Measurements from ENCODE around the gene NAA20.

NAA20 gene

DNA sequence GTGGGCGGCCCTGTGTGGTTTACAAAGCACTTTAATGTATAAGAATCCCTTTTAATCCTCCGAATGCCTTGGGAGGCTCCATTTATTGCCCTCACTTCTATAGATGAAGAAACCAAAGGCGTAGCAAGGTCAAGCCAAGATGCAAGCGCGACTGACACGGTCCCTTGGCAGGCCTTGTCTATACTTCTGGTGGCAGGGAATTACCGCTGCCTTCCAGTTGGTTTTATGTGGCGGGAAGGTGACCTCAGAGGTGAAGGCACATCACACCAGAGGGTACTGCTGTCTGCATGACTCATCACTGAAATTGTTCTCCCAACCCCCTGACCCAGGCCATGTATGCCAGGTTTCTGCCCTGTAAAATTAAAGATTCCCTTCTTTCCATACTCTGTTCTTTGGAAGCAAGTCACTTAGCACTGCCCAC, 36.1 kb upstream of the NAA20 start:
- Histone ChIP-seq H3K79me2 (ENCODE audit: insufficient read depth, low read length) (no peaks in the 10 kb centered on the region), H3K27me3 (ENCODE audit: low read length) (peaks cover 3% of the 10 kb centered on the region; the same call in 1 of the 2 replicates)

DNA sequence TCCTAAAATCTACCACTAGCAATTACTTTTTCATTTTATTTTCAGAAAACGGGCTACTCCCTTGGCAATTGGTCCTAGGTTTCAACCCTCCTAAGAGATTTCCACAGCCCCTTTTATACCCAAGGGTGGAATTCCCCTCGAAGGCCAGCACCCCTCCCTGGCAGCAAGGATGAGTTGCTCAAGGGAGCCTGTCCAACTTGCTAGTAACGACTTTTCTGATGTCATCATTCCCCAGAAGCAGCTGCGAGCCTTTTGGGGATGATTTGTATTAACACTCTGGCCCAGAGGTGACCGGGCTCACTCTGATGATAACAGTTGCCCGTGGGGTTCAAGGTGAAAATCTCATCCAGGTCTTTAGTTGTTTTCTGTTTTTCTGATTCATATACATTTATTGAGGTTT, 30.7 kb upstream of the NAA20 start:
- no peaks in the 10 kb centered on the region for H3K79me2 ChIP-seq (ENCODE audit: insufficient read depth, low read length)
- no peak overlapping the region for H3K9ac ChIP-seq (ENCODE audit: low read length)
- H3K9me2 ChIP-seq (replicated peaks; ENCODE audit: insufficient read depth, low read length) = no peaks in the 10 kb centered on the region
- no peaks in the 10 kb centered on the region for H3F3A ChIP-seq (ENCODE audit: insufficient read depth)
- no peak overlapping the region for H2AFZ ChIP-seq (ENCODE audit: low read depth, low read length, severe bottlenecking)
- TF ChIP-seq, protein P1, sequence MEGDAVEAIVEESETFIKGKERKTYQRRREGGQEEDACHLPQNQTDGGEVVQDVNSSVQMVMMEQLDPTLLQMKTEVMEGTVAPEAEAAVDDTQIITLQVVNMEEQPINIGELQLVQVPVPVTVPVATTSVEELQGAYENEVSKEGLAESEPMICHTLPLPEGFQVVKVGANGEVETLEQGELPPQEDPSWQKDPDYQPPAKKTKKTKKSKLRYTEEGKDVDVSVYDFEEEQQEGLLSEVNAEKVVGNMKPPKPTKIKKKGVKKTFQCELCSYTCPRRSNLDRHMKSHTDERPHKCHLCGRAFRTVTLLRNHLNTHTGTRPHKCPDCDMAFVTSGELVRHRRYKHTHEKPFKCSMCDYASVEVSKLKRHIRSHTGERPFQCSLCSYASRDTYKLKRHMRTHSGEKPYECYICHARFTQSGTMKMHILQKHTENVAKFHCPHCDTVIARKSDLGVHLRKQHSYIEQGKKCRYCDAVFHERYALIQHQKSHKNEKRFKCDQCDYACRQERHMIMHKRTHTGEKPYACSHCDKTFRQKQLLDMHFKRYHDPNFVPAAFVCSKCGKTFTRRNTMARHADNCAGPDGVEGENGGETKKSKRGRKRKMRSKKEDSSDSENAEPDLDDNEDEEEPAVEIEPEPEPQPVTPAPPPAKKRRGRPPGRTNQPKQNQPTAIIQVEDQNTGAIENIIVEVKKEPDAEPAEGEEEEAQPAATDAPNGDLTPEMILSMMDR (IDR thresholded peaks at IDR 0.05; ENCODE audit: insufficient read depth, low read length, poor library complexity, severe bottlenecking) = no peak
- TF ChIP-seq EZH2phosphoT487 (conservative IDR thresholded peaks at IDR 0.05; ENCODE audit: low read length) = no peak
- H3K36me3 ChIP-seq (ENCODE audit: low read length) = no peaks in the 10 kb centered on the region
- no peak overlapping the region for H3K4me2 ChIP-seq (ENCODE audit: low read depth, low read length, poor library complexity, severe bottlenecking)
- H3K9me3 ChIP-seq (ENCODE audit: insufficient read depth, low read length) = no peaks in the 10 kb centered on the region
- no peak overlapping the region for H3K4me3 ChIP-seq (ENCODE audit: insufficient read depth, low read length, poor library complexity, severe bottlenecking)
- H4K20me1 ChIP-seq (ENCODE audit: low read depth, low read length) = no peaks in the 10 kb centered on the region
- H3K27me3 ChIP-seq (ENCODE audit: low read length) = no peaks in the 10 kb centered on the region
- H3K27ac ChIP-seq (ENCODE audit: low read depth, low read length) = no peak overlapping the region

More for the DNA sequence above, 36.1 kb upstream of the NAA20 start:
- Histone ChIP-seq H3K4me2 (ENCODE audit: low read depth, low read length, poor library complexity, severe bottlenecking) (no peak overlapping the region), H3K27ac (ENCODE audit: low read depth, low read length) (no peak overlapping the region), H3K9me3 (ENCODE audit: insufficient read depth, low read length) (no peaks in the 10 kb centered on the region), H3K4me3 (ENCODE audit: insufficient read depth, low read length, poor library complexity, severe bottlenecking) (no peak overlapping the region), H4K20me1 (ENCODE audit: low read depth, low read length) (no peaks in the 10 kb centered on the region), H2AFZ (ENCODE audit: low read depth, low read length, severe bottlenecking) (no peak overlapping the region), H3K36me3 (ENCODE audit: low read length) (no peaks in the 10 kb centered on the region), H3K9me2 (replicated peaks; ENCODE audit: insufficient read depth, low read length) (no peaks in the 10 kb centered on the region), H3F3A (ENCODE audit: insufficient read depth) (no peaks in the 10 kb centered on the region), H3K9ac (ENCODE audit: low read length) (no peak overlapping the region)
- no peak for TF ChIP-seq EZH2phosphoT487 (conservative IDR thresholded peaks at IDR 0.05; ENCODE audit: low read length)
- TF ChIP-seq, protein P1 (IDR thresholded peaks at IDR 0.05; ENCODE audit: insufficient read depth, low read length, poor library complexity, severe bottlenecking) = no peak

DNA sequence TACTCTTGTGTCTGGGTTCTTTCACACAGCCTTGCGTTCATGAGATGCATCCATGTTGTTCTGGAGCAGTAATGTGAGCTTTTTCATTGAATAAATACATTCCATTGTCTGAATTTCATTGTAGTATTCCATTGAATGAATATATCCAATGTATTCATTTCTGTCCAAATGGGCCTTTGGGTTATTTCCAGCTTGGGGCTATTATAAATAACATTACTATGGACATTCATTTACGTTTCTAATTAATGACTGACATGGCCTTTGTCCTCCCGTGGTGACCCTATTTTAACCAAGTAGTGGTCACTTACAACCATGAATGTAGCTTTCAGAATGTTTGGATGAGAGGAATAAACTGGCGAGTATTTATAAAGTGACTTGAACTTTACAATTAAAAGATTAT, 30.1 kb upstream of the NAA20 start:
- Histone ChIP-seq H3K9ac (ENCODE audit: low read length) (no peak overlapping the region), H3K36me3 (ENCODE audit: low read length) (no peaks in the 10 kb centered on the region), H3F3A (ENCODE audit: insufficient read depth) (no peaks in the 10 kb centered on the region), H3K79me2 (ENCODE audit: insufficient read depth, low read length) (no peaks in the 10 kb centered on the region), H3K9me2 (replicated peaks; ENCODE audit: insufficient read depth, low read length) (no peaks in the 10 kb centered on the region), H3K27ac (ENCODE audit: low read depth, low read length) (no peak overlapping the region), H4K20me1 (ENCODE audit: low read depth, low read length) (no peaks in the 10 kb centered on the region), H2AFZ (ENCODE audit: low read depth, low read length, severe bottlenecking) (no peak overlapping the region), H3K9me3 (ENCODE audit: insufficient read depth, low read length) (no peaks in the 10 kb centered on the region), H3K4me2 (ENCODE audit: low read depth, low read length, poor library complexity, severe bottlenecking) (no peak overlapping the region), H3K27me3 (ENCODE audit: low read length) (no peaks in the 10 kb centered on the region), H3K4me3 (ENCODE audit: insufficient read depth, low read length, poor library complexity, severe bottlenecking) (no peak overlapping the region)
- TF ChIP-seq EZH2phosphoT487 (conservative IDR thresholded peaks at IDR 0.05; ENCODE audit: low read length) = no peak

DNA sequence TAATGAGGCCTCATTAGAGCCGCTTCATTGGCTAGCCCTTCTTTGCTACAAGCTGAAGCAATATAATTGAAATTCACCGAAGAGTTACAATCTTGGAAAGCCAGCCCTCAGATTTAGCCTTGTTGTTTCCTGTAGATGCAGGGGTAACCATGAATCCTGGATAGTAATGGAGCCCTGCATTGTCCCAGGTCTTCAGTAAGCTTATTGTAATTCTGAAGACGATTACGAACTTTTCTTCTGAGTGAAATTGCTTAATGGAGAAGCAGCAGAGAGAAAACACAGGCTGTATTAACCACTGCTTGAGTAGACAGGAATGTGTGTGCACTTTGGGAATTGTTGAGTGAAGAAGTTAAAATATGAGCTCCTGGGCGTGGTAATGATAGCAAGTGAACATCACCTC, 26.3 kb upstream of the NAA20 start:
- no peak overlapping the region for H3K4me2 ChIP-seq (ENCODE audit: low read depth, low read length, poor library complexity, severe bottlenecking)
- H3K27ac ChIP-seq (ENCODE audit: low read depth, low read length) = no peak overlapping the region
- no peak overlapping the region for H3K4me3 ChIP-seq (ENCODE audit: insufficient read depth, low read length, poor library complexity, severe bottlenecking)

More for the DNA sequence above, 26.3 kb upstream of the NAA20 start:
- H3K79me2 ChIP-seq (ENCODE audit: insufficient read depth, low read length) = no peaks in the 10 kb centered on the region
- TF ChIP-seq, protein P1 (IDR thresholded peaks at IDR 0.05; ENCODE audit: insufficient read depth, low read length, poor library complexity, severe bottlenecking) = no peak
- no peak for TF ChIP-seq EZH2phosphoT487 (conservative IDR thresholded peaks at IDR 0.05; ENCODE audit: low read length)
- H3F3A ChIP-seq (ENCODE audit: insufficient read depth) = no peaks in the 10 kb centered on the region
- H3K27me3 ChIP-seq (ENCODE audit: low read length) = no peaks in the 10 kb centered on the region
- no peaks in the 10 kb centered on the region for H3K36me3 ChIP-seq (ENCODE audit: low read length)
- H4K20me1 ChIP-seq (ENCODE audit: low read depth, low read length) = no peaks in the 10 kb centered on the region
- no peaks in the 10 kb centered on the region for H3K9me3 ChIP-seq (ENCODE audit: insufficient read depth, low read length)
- H3K9me2 ChIP-seq (replicated peaks; ENCODE audit: insufficient read depth, low read length) = no peaks in the 10 kb centered on the region
- no peak overlapping the region for H3K9ac ChIP-seq (ENCODE audit: low read length)
- no peak overlapping the region for H2AFZ ChIP-seq (ENCODE audit: low read depth, low read length, severe bottlenecking)

All from SU-DHL-6 (cell line).